GM21360 (cell line): ENCODE measurements around the gene NFIA.
"Not testable (repeated sequence)": the region's sequence is repeated elsewhere in the genome, so short reads cannot be mapped to it uniquely, and the experiment has no call there.

Experiments
- ATAC-seq: cut with Tn5 transposase; IDR thresholded peaks from one replicate; pipeline ENCODE4 v1.9.1; 2021; ENCODE audit warnings: mild to moderate bottlenecking, moderate library complexity; ENCODE audit not compliant: unreplicated experiment

NFIA gene

GRCh38 chr1:61124078-61124477 is 41.7 kb downstream of the NFIA start:
- ATAC-seq, result no peak

- no peak for ATAC-seq
Observed at GRCh38 chr1:61124696-61125095, 42.3 kb downstream of the NFIA start.

- ATAC-seq, result no peak
Observed at GRCh38 chr1:61125263-61125662, 42.9 kb downstream of the NFIA start.

GRCh38 chr1:61125895-61126294 is 43.5 kb downstream of the NFIA start:
- ATAC-seq, result no peak

- not testable (repeated sequence) for ATAC-seq
Observed at GRCh38 chr1:61126843-61127242, 44.5 kb downstream of the NFIA start.

GRCh38 chr1:61130338-61131000 is 48.1 kb downstream of the NFIA start:
- no peak for ATAC-seq

GRCh38 chr1:61131248-61131647 is 48.9 kb downstream of the NFIA start:
- ATAC-seq, result no peak

GRCh38 chr1:61131716-61132115 is 49.4 kb downstream of the NFIA start:
- ATAC-seq, result no peak

- ATAC-seq, result no peak
Observed at GRCh38 chr1:61132176-61132638, 49.8 kb downstream of the NFIA start.

GRCh38 chr1:61132645-61133334 is 50.4 kb downstream of the NFIA start:
- no peak for ATAC-seq

GRCh38 chr1:61133335-61134019 is 51.1 kb downstream of the NFIA start:
- no peak for ATAC-seq

- ATAC-seq, result no peak
Observed at GRCh38 chr1:61135291-61135690, 52.9 kb downstream of the NFIA start.

- ATAC-seq, result no peak
Observed at GRCh38 chr1:61138305-61138704, 55.9 kb downstream of the NFIA start.

GRCh38 chr1:61138921-61139774 is 56.8 kb downstream of the NFIA start:
- no peak for ATAC-seq

GRCh38 chr1:61139775-61140549 is 57.6 kb downstream of the NFIA start:
- ATAC-seq, result no peak

GRCh38 chr1:61140778-61141177 is 58.4 kb downstream of the NFIA start:
- ATAC-seq, result no peak

- no peak for ATAC-seq
Observed at GRCh38 chr1:61141288-61142042, 59.1 kb downstream of the NFIA start.

- no peak for ATAC-seq
Observed at GRCh38 chr1:61142043-61142440, 59.7 kb downstream of the NFIA start.

GRCh38 chr1:61142726-61143500 is 60.6 kb downstream of the NFIA start:
- ATAC-seq, result no peak
